COLO668 (cell line): ENCODE data around the gene C19orf47.

ENCODE experiments used
- DNase-seq: peaks from one replicate; lab custom pipeline; 2025; ENCODE audit not compliant: unreplicated experiment; lab: John Stamatoyannopoulos, UW

C19orf47 gene, protein sequence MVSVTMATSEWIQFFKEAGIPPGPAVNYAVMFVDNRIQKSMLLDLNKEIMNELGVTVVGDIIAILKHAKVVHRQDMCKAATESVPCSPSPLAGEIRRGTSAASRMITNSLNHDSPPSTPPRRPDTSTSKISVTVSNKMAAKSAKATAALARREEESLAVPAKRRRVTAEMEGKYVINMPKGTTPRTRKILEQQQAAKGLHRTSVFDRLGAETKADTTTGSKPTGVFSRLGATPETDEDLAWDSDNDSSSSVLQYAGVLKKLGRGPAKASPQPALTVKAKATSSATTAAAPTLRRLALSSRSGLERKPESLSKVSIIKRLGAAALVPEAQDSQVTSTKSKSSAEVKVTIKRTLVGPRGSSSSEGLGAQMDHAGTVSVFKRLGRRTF

DNA sequence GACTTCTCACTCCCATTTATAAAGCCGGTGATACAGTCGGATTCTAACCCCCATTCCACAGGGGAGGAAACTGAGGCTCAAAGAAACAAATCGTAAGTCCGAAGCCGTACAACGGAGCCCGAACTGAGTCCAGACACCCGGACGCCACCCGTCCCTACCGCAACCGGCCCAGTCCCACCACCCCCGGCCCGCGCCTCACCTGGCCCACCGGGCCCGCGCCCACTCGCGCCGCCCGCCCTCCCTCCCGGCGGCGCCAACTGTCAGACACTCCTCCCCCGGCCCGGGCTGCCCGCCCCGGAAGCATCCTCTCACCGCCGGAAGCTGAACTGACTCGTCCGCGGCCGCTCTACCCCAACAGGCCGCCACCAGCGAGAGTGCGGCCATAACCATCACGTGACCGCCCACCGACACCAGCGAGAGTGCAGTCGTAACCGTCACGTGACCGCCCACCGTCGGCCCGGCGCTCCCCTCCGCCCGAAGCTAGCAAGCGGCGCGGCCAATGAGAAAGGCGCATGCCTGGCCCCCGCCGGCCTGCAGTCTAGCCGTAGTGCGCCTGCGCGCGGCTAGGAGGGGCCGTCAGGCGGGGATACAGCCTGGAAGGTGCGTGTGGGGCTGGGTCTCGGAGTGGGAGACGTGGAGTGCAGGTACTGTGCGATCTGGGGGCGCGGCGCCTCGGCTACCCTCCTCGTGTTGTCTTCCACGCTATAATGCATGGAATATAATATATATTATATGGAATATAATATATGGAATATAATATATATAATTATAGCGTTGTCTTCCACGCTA is at the start of gene C19orf47, which contains the start of gene PLD3:
Gene C19orf47, minus strand, starts transcription at position 273 of the 789 bp plus-strand sequence. CDS start 6,540 bp downstream, outside the sequence.
Gene PLD3, plus strand, starts transcription at position 571 of the 789 bp plus-strand sequence. CDS start 17,789 bp downstream, outside the sequence.
- DNase-seq, result peak; percentile 99

DNA sequence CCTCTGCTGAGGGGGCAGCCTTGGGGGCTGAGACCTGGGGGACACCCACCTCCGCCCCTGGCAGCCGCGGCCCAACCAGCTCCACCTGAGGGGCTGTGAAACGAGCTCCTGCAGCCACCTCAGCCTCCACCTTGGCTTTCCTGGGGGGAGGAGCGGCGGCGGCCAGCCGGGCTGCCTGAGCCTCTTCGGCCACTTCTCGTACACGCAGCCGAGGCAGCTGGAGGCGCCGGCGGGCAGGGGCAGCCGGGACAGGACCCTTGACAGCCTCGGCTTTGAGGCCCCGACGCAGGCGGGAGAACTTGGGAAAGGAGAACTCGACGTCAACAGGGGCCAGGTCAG is 49.3 kb upstream of the C19orf47 start:
- no peak for DNase-seq

DNA sequence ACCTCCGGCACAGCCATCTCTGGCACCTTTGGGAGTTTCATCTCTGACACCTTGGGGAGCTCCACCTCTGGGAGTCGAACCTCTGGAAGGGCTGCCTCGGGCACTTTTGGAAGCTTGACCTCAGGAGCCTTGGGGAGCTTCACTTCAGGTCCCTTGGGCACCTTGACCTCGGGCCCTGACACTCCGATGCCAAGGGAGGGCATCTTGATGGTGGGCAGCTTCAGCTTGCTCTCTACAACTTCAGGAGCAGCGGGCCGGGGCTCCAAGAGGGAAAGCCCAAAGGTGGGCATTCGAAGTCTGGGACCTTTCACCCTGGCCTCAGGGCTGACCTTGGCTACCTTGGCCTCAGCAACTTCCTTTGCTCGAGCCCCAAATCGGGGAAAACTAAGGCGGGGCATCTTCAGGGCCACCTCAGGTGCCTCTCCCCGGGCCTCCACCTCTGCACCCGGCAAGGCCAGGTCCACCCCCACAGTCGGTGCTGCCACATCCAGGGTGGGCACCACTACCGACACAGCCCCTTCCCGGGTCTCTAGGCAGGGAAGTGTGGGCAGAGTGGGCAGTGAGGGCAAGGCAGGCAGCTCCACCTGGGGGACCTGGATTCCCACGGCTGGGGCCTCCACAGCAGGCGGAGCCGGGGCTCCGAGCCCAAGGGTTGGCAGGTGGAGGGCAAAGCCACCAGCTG is 48.8 kb upstream of the C19orf47 start:
- no peak for DNase-seq

DNA sequence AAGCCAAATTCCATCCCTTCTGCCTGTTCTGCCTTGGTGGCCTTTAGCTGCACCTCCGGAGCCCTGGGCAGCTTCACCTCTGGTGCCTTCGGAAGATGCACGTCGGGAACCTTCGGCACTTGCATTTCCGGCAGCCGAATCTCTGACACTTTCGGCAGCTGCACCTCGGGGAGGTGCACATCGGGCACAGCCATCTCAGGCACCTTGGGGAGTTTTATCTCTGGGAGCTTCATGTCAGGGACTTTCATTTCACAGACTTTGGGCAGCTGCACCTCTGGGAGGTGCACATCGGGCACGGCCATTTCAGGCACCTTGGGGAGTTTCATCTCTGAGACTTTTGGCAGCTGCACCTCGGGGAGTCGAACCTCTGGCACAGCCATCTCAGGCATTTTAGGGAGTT is 47.8 kb upstream of the C19orf47 start:
- DNase-seq, result no peak

DNA sequence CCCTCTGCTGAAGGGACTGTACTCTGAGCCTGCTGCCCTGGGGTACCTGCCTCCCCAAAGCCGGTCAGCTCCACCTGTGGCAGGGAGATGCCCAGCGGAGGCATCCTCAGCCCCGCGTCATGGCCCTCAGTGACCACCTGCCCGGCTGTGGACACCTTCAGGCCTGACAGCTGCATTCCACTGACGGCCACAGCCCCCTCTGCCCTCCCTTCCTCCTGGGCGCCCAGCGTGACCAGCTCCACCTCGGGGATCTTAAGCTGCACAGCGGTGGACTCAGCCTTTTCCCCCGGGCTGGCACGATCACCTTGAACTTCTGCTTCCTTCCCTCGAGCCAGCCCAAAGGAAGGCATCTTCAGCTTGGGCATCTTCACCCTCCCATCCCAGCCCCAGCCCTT is 46.6 kb upstream of the C19orf47 start:
- no peak for DNase-seq

DNA sequence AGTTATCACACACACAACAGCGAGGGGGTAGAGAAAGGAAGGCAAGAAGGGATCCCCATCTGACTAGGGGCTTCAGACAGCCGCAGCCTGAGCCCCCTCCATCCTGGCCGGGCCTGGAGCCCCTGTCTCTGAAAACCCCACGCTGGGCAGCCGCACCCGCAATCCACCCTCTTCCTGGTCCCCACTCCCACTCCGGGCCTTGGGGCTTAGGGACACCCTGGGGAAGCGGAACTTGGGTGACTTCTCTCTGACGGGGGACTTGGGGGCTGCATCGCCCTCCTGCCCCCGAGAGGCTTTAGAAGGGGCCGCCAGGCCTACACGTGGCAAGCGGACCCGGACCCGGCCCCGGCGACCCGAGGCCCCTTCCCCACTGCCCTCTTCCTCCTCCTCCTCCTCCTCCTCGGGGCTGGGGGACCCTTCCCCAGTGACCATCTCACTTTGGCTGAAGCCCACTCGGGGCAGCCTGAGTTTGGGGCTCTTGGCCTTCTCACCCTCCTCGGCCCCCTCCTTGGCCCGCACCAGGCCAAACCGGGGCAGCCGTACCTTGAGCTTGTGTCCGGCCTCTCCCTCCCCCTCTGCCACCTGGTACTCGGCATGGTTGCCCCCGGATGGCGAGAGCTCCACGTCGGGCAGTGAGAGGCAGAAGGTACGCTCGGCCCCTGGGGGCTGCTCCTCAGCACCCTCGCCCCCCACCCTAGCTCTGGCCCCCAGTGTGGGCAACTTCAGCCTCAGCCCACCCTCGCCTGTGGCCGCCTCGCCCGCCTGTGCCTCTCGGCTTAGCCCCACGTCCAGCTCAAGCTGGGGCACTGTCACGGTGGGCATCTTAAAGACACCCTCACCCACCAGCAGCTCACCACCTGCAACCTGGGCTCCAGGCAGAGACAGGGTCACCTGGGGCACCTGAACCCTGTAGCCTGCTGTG is 46.0 kb upstream of the C19orf47 start:
- no peak for DNase-seq

DNA sequence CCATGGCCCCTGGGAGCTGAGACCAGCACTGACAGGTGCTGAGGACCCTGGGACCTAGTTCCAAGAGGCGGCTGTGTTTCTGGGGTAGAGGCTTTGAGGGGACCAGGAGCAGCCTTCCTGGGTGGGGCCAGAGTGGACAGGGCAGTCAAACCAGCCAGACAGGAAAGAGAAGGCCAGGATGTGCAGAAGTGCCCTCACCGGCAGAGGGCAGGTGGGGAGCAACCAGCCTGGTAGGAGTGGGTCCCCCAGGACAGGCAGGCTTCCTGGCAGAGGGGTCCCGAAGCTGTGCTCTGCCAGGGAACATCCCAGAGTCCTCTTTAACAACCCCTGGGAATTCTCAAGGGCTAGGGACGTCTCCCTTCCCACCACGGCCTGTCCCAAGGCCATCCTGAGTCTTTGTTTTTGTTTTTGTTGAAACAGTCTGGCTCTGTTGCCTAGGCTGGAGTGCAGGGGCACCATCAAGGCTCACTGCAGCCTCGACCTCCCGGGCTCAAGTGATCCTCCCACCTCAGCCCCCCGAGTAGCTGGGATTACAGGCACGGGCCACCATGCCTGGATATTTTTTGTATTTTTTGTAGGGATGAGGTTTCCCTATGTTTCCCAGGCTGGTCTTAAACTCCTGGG is 44.8 kb upstream of the C19orf47 start:
- peak; percentile 19 for DNase-seq

DNA sequence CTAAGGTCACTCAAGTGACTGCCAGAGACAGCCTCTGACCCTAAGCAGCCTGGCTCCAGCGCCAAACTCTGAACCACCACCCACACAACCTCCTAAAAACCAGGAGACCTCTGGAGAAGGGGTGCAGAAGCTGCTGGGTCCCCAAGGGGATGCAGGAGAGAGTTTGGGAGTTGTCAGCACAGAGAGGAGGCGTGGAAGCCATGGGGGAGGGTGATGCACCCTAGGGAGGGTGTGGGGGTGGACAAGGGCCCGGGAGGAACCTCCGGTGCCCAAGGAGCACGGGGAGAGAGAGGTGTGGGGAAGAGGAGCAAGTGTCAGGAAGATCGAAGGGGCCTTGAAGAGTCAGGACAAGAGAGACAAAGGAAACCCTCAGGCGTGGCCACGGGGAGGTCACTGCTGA is 43.9 kb upstream of the C19orf47 start:
- DNase-seq, result no peak

DNA sequence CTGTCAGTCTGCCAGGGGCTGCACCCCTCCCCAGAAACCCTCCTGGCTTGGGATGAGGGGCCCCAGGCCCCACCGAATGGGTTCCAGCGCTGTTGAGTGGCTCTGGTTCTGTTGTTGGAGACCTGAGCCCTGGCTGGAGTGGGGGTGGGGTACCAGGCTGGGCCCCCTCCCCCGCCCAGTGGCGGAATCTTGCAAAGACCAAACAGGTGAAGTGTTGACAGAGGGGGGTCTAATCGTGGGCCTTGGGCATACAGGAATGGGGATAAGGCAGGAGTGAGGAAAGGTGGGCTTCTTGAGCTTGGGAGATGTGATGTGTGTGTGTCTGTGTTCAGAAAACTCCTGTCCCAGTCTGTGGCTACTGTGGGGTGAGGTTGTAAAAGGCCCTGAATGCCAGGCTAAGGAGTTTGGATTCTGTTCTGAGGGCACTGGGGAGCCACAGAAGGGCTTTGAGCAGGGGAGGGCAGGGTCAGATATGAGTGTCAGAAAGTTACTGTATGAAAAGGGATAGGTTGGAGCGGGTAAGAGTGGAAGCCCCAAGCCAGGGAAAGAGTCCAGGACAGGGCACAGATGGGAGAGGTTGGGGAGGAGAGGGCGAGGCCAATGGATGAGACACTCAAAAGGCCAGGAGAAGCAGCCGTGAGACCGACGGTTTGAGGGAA is 42.0 kb upstream of the C19orf47 start, which contains the start of gene HIPK4:
Gene HIPK4, minus strand, starts transcription at position 98 of the 659 bp plus-strand sequence. CDS start 279 bp downstream, outside the sequence.
- no peak for DNase-seq

DNA sequence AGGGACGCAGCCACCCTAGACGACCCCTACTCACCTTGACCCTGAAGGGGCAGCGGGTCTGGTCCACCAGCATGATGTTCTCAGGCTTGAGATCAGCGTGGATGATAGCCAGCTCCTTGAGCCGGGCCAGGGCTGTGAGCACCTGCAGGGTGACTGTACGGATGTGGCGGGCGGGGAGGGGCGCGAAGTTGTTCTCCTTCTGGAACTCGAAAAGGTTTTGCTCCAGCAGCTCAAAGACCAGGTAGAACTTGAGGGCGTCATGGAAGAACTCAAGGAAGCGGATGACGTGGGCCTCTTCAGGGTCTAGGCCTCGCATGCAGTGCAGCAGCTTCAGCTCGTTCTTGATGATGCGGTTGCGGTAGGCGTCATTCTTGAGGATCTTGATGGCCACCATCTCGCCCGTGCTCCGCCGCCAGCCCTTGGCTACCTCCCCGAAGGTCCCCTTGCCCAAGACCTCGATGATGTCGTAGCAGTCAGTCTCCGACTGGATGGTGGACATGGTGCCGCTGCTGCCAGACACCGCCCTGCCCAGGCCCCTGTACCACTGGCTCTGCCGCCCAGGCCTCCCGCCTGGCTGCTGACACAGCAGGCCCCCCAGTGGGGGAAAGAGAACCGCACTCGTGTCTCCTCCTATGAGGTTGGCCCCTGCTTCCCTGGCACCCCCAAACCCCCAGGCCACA is 41.3 kb upstream of the C19orf47 start:
- no peak for DNase-seq

DNA sequence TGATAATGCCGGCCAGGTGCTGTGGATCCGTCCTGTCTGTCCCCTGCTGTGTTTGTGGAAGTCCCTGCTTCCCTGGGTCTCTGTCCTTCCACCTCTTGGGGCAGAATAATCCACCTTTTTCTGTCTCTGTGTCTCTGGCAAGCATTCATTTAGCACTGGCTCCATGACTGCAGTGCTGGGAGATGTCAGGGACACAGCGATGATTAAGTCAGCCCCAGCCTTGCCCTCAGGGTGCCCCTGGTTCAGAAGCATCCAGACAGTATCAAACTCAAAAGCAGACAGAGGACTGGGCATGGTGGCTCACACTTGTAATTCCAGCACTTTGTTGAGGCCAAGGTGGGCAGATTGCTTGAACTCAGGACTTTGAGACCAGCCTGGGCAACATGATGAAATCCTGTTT is 40.3 kb upstream of the C19orf47 start:
- DNase-seq, result no peak

DNA sequence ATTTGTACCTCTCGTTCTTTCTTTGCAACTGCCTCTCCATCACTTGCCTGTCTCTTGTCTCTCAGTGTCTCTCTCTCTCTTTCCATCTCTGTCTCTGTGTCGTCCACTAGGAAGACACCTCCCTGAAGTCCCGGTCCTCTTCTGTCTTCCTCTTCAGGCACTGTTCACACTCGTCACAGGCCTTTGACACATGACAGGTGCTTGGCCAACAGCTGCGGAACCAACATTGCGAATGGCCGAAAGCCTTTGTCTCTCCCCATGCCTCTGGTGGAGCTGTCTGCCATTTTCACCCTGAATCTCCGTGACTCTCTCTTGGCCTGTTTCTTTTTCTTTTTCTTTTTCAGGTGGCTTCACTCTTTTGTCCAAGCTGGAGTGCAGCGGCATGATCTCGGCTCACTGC is 39.0 kb upstream of the C19orf47 start:
- DNase-seq, result no peak

DNA sequence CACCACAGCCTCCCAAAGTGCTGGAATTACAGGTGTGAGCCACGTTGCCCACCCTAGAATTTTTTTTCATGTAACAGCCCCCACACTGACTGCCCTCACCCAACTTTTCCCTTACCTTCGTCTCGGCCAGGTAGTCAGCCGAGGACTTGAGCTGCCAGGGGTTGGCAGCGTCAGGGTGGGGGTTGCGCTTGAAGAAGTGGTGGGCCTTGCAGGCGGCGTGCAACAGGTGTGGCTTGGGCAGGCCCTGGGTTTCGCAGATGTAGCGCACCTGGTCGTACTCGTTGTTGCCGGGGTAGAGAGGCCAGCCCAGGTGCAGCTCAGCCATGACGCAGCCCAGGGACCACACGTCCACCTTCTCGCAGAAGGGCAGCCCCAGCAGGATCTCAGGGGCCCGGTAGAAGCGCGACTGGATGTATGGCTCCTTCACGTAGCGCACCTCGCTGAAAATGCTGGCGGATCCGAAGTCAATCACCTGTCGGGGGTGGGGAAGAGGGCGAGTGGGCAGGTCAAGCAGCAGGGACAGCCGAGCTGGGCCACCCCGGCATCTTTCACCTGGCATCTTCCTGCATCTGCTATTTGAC is 35.6 kb upstream of the C19orf47 start:
- peak; percentile 6 for DNase-seq

DNA sequence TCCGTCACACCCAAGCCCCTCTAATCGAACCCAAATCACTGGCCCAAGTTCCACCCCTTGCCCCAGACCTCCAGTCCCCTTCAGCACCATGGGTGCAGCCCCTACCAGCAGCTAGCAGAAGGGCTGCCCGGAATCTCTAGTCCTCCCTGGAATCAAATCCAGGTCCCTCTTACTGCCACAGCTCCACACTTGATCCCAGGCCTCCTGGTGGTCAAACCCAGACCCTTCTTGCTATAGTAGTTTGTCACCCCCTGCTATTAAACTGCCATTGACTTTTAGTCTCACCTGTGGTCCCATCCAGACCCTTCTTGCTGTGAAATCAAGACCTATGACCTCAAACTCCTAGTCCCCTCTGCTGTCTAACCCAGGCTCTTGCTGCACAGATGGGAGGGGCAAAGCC is 33.1 kb upstream of the C19orf47 start:
- DNase-seq, result no peak

DNA sequence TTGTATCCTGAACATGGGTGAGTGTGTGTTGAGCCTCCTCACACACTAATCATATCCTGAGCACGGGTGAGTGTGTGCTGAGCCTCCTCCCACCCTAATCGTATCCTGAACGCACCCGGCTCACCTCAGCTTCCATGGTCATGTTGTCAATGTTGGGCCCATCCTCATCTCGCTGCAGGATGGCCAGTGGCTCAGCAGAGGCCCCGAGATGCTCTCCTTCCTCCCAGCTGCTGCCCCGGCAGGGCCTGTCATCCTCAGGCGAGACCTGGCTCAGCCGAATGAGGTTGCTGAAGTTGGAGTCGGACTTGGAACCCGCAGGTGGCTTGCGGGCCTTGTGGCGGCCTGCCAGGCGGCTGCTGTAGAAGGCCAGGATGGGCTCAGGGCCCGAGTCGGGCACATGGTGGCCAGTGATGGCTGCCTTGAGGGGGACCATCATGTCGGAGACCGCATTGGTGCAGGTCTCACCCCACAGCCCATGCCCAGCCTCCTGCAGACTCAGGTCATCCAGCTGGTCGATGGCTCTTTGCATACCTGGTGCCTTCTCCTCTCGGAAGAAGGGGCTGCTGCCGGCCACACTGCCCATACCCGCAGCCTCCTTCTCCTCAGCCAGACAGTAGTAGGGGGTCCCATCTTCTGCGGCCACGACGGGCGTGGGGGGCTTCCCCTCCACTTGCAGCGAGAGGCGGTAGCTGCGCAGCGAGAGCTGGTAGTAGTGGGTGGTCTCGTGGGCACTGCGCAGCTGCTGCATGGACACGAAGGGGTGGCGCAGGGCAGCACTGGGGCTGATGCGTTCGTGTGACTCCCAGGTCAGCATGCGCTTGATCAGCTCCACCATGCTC is 32.2 kb upstream of the C19orf47 start:
- no peak for DNase-seq

DNA sequence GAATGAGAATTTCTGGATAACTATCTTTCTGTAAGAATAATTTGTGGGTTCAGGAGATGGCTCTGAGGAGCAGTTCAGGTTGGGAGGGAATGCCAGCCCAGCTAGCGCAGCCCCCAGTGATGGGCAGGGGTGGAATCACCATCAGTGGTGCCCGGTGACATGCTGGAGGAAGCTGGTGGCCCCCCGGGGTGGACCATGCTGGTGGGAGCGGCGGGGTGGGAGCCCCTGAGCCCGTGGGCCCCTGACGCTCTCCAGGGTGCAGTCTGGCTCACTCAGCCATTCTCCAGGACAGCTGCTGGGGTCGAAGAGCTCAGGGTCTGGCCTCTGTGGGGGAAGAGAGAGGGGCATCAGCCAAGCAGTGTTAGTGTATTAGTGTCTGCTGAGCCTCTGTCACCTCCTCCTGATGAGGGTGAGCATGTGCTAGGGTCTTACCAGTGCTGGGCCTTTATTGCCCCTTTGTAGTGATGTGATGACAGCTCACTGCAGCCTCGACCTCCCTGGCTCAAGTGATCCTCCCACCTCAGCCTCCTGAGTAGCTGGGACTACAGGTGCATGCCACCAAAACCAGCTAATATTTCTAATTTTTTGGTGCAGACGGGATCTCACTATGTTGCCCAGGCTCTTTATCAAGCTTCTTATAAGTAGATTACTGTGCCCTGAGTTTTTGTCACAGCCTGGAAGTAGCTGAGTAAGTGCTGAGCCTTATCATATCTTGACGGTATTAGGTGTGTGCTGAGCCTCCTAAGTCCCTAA is 31.4 kb upstream of the C19orf47 start:
- DNase-seq, result no peak

DNA sequence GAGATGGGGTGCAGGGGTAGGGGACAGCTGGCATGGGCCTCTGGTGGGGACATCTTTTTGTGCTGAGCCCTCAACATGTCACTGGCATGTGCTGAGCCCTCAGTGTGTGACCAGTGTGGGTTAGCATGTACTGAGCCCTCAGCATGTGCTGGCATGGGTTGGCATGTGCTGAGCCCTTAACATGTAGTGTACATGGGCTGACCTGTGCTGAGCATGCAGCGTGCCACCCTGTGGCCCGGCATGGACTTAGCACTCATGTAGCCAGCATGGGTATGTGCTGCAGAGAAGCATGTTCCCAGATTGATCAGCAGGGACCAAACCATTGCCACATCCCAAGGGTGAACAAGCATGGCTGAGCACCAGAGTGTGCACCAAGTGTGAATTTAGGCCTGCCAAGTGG is 30.3 kb upstream of the C19orf47 start:
- no peak for DNase-seq
